Measurements from ENCODE around the gene MAP7D3.
"Not testable (repeated sequence)": the region's sequence is repeated elsewhere in the genome, so short reads cannot be mapped to it uniquely, and the experiment has no call there.

Gene MAP7D3

GRCh38 chrX:136251041-136251991 lies at the start of gene MAP7D3:
MAP7D3 (minus strand) TSS chrX:136251400; CDS start chrX:136251358, 42 bp downstream.
- DNase-seq: peak; percentile 67

- DNase-seq: not testable (repeated sequence)
Observed at GRCh38 chrX:136300721-136301120, 49.5 kb upstream of the MAP7D3 start, which contains the start of gene ADGRG4. ADGRG4 (plus strand) TSS chrX:136300963; CDS start chrX:136308778, 7,815 bp downstream.

GRCh38 chrX:136295380-136295779 lies 44.2 kb upstream of the MAP7D3 start:
- no peak for DNase-seq

GRCh38 chrX:136292656-136293055 lies 41.5 kb upstream of the MAP7D3 start:
- no peak for DNase-seq

- DNase-seq: no peak
Observed at GRCh38 chrX:136291824-136292223, 40.6 kb upstream of the MAP7D3 start.

- DNase-seq: not testable (repeated sequence)
Observed at GRCh38 chrX:136286375-136286774, 35.2 kb upstream of the MAP7D3 start.

- DNase-seq: no peak
Observed at GRCh38 chrX:136275553-136275952, 24.4 kb upstream of the MAP7D3 start.

GRCh38 chrX:136273986-136274385 lies 22.8 kb upstream of the MAP7D3 start:
- no peak for DNase-seq

- DNase-seq: no peak
Observed at GRCh38 chrX:136272325-136272724, 21.1 kb upstream of the MAP7D3 start.

GRCh38 chrX:136271300-136271699 lies 20.1 kb upstream of the MAP7D3 start:
- DNase-seq: no peak

- no peak for DNase-seq
Observed at GRCh38 chrX:136269921-136270320, 18.7 kb upstream of the MAP7D3 start.

GRCh38 chrX:136268051-136269048 lies 17.1 kb upstream of the MAP7D3 start:
- peak; percentile 72 for DNase-seq

- DNase-seq: no peak
Observed at GRCh38 chrX:136266828-136267227, 15.6 kb upstream of the MAP7D3 start.

GRCh38 chrX:136262812-136263315 lies 11.7 kb upstream of the MAP7D3 start:
- no peak for DNase-seq

GRCh38 chrX:136262243-136262642 lies 11.0 kb upstream of the MAP7D3 start:
- no peak for DNase-seq

- DNase-seq: no peak
Observed at GRCh38 chrX:136261321-136261720, 10.1 kb upstream of the MAP7D3 start.

- no peak for DNase-seq
Observed at GRCh38 chrX:136260776-136261175, 9.6 kb upstream of the MAP7D3 start.

- DNase-seq: no peak
Observed at GRCh38 chrX:136259543-136259942, 8.3 kb upstream of the MAP7D3 start.

- DNase-seq: no peak
Observed at GRCh38 chrX:136258951-136259350, 7.8 kb upstream of the MAP7D3 start.

- no peak for DNase-seq
Observed at GRCh38 chrX:136256026-136256425, 4.8 kb upstream of the MAP7D3 start.

- DNase-seq: no peak
Observed at GRCh38 chrX:136255541-136255940, 4.3 kb upstream of the MAP7D3 start.

GRCh38 chrX:136250191-136251040 lies 784 bp downstream of the MAP7D3 start:
- DNase-seq: peak; percentile 45
